GM19043 (cell line): Measurements from ENCODE around the gene BCL2L11.

Source experiments
- ATAC-seq: cut with Tn5 transposase; IDR thresholded peaks from one replicate; pipeline ENCODE4 v1.9.1; 2021; ENCODE audit warnings: low read depth; ENCODE audit not compliant: unreplicated experiment

BCL2L11 gene

GRCh38 chr2:111142101-111142500 lies 21.4 kb downstream of the BCL2L11 start:
- ATAC-seq = no peak

- ATAC-seq = no peak
These were observed 22.6 kb downstream of the BCL2L11 start for GRCh38 chr2:111143107-111143842.

GRCh38 chr2:111143843-111144198 lies 23.1 kb downstream of the BCL2L11 start:
- no peak for ATAC-seq

GRCh38 chr2:111145103-111145760 lies 24.5 kb downstream of the BCL2L11 start:
- ATAC-seq = no peak

DNA sequence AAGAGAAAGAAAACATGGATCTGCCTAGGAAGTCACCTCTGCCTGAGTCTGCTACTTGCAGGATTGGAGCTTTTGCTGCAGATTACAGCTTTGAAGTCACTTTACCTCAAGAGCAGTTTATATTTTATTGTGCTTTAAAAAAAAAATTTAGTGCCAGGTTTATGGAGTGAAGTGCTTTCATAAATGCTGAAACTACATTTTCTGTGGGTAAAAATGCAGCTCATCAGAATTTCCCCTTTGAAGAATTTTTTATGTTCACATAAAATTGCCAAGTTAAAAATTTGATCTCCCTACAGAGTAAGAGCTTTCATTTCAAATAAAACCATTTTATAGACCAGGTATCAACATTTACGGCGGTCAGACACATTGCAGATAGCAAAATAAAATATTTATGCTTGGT lies 25.2 kb downstream of the BCL2L11 start:
- no peak for ATAC-seq

- ATAC-seq = no peak
These were observed 27.6 kb downstream of the BCL2L11 start for GRCh38 chr2:111148225-111148873.

- ATAC-seq = no peak
These were observed 28.2 kb downstream of the BCL2L11 start for GRCh38 chr2:111148925-111149324.

DNA sequence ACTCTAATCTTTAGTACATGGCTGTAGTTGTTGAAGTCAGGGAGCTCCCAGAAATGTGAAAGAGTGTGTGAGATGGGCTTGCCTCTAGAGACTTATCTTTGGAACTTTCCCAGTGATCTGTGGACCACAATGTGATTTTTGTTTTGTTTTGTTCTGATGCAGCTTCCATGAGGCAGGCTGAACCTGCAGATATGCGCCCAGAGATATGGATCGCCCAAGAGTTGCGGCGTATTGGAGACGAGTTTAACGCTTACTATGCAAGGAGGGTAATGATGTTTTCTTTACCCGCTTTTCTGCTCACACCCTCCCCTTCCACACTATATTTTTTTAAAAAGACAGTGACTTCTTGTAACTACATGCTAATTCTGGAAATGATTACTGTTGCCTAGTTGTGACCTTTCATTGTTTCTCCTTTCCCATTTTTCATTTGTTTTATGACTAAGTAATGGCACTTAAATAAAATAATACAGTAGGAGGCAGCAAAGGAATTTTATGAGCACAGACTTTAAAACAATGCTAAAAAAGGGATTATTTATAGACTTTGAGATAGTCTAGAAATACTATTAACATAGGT lies 29.3 kb downstream of the BCL2L11 start:
- ATAC-seq = no peak

- ATAC-seq = no peak
These were observed 34.0 kb downstream of the BCL2L11 start for GRCh38 chr2:111154758-111155157.

DNA sequence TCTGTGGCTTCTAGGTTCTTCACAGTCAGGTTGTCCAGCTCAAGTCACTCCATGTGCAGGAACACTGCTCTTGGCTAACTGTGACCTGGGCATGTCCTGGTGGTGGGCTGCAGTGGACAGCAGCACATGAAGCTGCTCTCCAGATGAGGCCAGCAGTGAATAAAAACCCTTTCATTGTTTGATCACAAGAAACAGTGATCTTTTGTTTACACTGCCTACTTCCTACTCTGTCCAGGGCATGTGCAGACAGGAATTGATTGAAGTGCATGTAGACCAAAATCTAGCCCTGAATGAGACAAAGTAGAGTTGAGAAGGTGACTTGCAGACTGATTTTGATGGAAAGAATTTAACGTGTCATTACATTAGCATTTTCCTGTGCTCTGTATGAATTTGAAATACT lies 34.9 kb downstream of the BCL2L11 start:
- ATAC-seq = no peak

DNA sequence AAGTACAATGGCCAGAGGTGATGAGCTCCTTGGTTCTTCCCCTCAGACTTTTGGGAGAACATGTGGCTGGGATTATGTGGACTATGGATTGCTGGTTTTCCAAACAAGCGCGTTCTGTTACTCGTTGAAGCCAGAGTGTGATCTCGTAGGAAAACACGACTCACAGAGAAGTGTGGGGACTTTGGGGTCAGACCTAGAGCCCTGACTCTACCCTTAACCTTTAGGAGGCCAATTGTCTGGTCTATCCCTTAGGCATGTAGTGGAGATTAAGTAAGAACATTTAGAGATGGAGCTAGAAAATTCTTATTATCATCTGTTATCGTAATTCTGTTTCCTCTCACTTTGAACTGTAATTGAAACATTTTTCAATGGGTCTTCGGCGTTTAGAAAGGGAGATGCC lies 35.8 kb downstream of the BCL2L11 start:
- no peak for ATAC-seq

GRCh38 chr2:111157071-111157661 lies 36.5 kb downstream of the BCL2L11 start:
- peak; percentile 62 for ATAC-seq

- ATAC-seq = peak; percentile 49
These were observed 37.1 kb downstream of the BCL2L11 start for GRCh38 chr2:111157798-111158197.

- no peak for ATAC-seq
These were observed 38.9 kb downstream of the BCL2L11 start for GRCh38 chr2:111159641-111160040.

GRCh38 chr2:111160758-111161157 lies 40.0 kb downstream of the BCL2L11 start:
- no peak for ATAC-seq

DNA sequence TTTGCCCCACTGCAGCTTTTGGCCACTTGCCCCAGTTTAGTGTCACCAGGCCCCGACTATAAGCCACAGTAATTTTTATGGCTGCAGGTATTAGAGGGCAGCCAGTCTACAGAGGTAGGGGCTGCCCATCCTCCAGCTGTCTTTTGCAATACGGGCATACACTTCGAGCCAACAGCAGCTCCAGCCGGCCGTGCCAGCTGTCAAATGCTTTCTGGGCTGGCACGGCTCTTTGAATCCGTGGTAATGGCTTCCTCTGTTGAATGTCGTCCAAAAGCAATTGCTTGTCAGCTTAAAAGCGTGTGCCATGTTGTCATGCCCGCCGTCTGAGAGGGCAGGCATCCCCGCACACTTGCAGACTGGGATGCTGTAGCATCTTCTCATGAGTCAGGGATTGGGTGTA lies 41.3 kb downstream of the BCL2L11 start:
- no peak for ATAC-seq

- ATAC-seq = no peak
These were observed 42.1 kb downstream of the BCL2L11 start for GRCh38 chr2:111162718-111163331.

DNA sequence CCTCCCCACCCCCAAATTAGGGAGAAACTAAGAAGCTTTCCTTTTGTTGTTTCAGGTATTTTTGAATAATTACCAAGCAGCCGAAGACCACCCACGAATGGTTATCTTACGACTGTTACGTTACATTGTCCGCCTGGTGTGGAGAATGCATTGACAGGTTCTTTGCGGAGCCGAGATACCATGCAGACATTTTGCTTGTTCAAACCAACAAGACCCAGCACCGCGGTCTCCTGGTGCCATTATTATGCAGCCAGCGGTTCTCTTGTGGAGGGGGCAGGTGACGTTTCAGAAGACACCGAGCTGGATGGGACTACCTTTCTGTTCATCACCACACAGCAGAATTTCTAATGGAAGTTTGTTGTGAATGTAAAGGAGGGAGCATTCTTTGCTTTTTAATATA lies 43.4 kb downstream of the BCL2L11 start:
- no peak for ATAC-seq

GRCh38 chr2:111165084-111165483 lies 44.4 kb downstream of the BCL2L11 start:
- no peak for ATAC-seq

DNA sequence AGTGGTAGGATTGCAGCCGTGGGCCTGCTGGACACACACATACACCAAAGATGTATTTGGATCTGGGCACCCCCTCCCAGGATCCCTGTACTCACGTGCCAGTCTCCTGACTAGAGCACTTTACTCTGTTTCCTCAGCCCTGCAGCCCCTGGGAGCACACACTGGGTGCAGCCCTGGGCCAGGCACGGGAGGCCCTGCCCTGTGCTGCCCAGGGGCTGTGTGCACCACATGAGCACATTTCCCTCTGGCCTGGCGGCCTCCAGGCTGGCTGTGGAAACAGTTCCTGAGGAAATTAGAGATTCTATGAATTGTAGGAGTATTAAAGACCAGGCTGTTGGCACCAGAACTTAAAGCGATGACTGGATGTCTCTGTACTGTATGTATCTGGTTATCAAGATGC lies 45.4 kb downstream of the BCL2L11 start:
- no peak for ATAC-seq
